Neutrophil (primary cell): Measurements from ENCODE around the gene MAPK8IP3.

Source experiments
- H3K27ac ChIP-seq: fragments of 200-600 bp; sonication (generic); 2 replicates; pipeline ENCODE4 v1.5.1; 2016; ENCODE audit warnings: mild to moderate bottlenecking, moderate library complexity
- H3K27me3 ChIP-seq: fragments of 200-600 bp; sonication (generic); 2 replicates; pipeline ENCODE4 v1.6.0; 2016; ENCODE audit warnings: mild to moderate bottlenecking
- H3K36me3 ChIP-seq: fragments of 200-600 bp; sonication (generic); 2 replicates; pipeline ENCODE4 v1.5.1; 2017
- H3K4me1 ChIP-seq, 2 experiments: fragments of 200-600 bp in 1 of 2; sonication (generic) in 1 of 2; 1 replicate in 1 of 2; 2 replicates in 1 of 2; pipeline versions ENCODE4 v1.5.1 to v1.6.1; 2013 to 2016; ENCODE audit warnings: low read depth in 1 of 2, low read length in 1 of 2, mild to moderate bottlenecking in 1 of 2, moderate library complexity in 1 of 2; ENCODE audit not compliant: control insufficient read depth in 1 of 2, insufficient read depth in 1 of 2
- H3K4me3 ChIP-seq, 2 experiments: fragments of 200-600 bp in 1 of 2; sonication (generic) in 1 of 2; 1 replicate in 1 of 2; 2 replicates in 1 of 2; pipeline ENCODE4 v1.5.1; 2013 to 2016; ENCODE audit warnings: low read depth in 1 of 2, low read length in 1 of 2, mild to moderate bottlenecking in 1 of 2, moderate library complexity in 1 of 2
- H3K9me3 ChIP-seq: fragments of 200-600 bp; sonication (generic); 2 replicates; pipeline ENCODE4 v1.5.1; 2016
- CTCF ChIP-seq: fragments of 200-600 bp; sonication (generic); IDR thresholded peaks from 2 replicates; pipeline ENCODE4 v1.5.1; 2016; ENCODE audit warnings: antibody characterized with exemption

MAPK8IP3 gene

GRCh38 chr16:1790611-1791255 lies 84.7 kb downstream of the MAPK8IP3 start:
- no peaks in the 10 kb centered on the region for H3K9me3 ChIP-seq
- no peaks in the 10 kb centered on the region for H3K4me1 ChIP-seq
- no peak overlapping the region for H3K27ac ChIP-seq
- no peaks in the 10 kb centered on the region for H3K27me3 ChIP-seq
- H3K4me3 ChIP-seq, result no peak overlapping the region
- TF ChIP-seq CTCF, result no peak
- H3K36me3 ChIP-seq, result peaks cover 58% of the 10 kb centered on the region

GRCh38 chr16:1791256-1791942 lies 85.4 kb downstream of the MAPK8IP3 start:
- Histone ChIP-seq H3K4me1 (no peaks in the 10 kb centered on the region), H3K9me3 (no peaks in the 10 kb centered on the region)

GRCh38 chr16:1791943-1792812 lies 86.2 kb downstream of the MAPK8IP3 start:
- no peak overlapping the region for H3K27ac ChIP-seq
- H3K27me3 ChIP-seq, result no peaks in the 10 kb centered on the region
- H3K4me3 ChIP-seq, result no peak overlapping the region
- H3K9me3 ChIP-seq, result no peaks in the 10 kb centered on the region
- no peak for TF ChIP-seq CTCF
- peaks cover 50% of the 10 kb centered on the region for H3K36me3 ChIP-seq
- H3K4me1 ChIP-seq, result no peaks in the 10 kb centered on the region

More at GRCh38 chr16:1791256-1791942, 85.4 kb downstream of the MAPK8IP3 start:
- Histone ChIP-seq H3K27me3 (no peaks in the 10 kb centered on the region), H3K27ac (no peak overlapping the region), H3K36me3 (peaks cover 58% of the 10 kb centered on the region), H3K4me3 (no peak overlapping the region)
- TF ChIP-seq CTCF, result no peak

GRCh38 chr16:1792836-1793577 lies 87.0 kb downstream of the MAPK8IP3 start:
- no peak for TF ChIP-seq CTCF
- no peaks in the 10 kb centered on the region for H3K4me1 ChIP-seq
- no peak overlapping the region for H3K27ac ChIP-seq
- H3K4me3 ChIP-seq, result no peak overlapping the region
- peaks cover 42% of the 10 kb centered on the region for H3K36me3 ChIP-seq
- H3K9me3 ChIP-seq, result no peaks in the 10 kb centered on the region
- H3K27me3 ChIP-seq, result no peaks in the 10 kb centered on the region

- H3K27ac ChIP-seq, result no peak within 1 kb of the TSS
These were observed 87.7 kb downstream of the MAPK8IP3 start, which contains the start of gene IGFALS for GRCh38 chr16:1793578-1794220. TSS of gene IGFALS (minus strand) at chr16:1793705. CDS start at chr16:1793652, 53 bp downstream.

More at GRCh38 chr16:1793578-1794220, 87.7 kb downstream of the MAPK8IP3 start, which contains the start of gene IGFALS:
- no peak for TF ChIP-seq CTCF
- Histone ChIP-seq H3K4me3 (no peak within 1 kb of the TSS), H3K4me1 (no peaks in the 10 kb centered on the region), H3K36me3 (peaks cover 35% of the 10 kb centered on the region), H3K9me3 (no peaks in the 10 kb centered on the region), H3K27me3 (no peaks in the 10 kb centered on the region)
